ENCODE measurements around the gene VAV3.
A peak's percentile ranks its signal among the peaks of the same experiment; 100 is the strongest.

Gene VAV3

DNA sequence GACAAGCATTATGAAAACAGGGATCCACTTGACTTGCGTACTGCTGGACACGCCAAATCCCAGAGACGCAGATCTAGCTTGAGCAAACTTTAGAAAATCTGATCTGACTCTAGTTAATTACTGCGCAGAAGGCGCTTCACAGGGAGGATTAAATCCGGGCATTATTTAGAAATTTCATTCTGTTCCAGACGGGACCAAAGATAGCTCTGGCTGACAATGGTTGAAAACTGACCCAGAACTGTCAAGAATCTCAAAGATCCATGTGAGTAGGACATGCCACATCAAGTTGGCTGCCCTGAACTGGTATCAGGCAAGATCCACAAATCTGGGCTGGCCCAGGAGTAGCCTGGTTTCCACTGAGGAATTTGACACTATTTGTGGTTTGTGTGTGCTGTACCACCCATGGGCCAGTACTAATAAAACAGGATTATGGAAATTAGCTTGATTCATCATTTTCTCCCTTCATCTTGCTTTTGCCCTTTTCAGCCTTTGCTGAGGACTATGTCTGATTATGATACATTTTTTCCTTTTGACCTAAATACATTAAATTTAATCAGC lies 171.0 kb downstream of the VAV3 start:
- DNase-seq (ENCODE audit: low spot score), result no peak

DNA sequence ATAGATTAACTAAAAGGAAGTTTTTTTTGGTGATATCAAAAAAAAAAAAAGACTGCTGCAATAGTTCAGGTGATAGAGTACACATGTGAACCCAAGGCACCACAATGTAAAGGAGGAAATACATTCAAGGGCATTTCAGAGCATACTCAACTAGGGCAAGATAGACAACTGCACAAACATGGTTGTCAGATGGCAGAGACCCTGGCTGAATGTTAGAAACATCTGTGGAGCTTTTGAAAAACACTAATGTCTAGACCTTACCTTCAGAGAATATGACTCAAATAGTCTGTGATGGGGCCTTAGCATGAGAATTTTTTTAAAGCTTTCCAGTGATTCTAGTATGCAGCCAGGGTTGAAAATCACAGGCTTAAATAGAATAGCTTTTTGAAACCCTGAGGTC lies 173.6 kb downstream of the VAV3 start:
- no peak for DNase-seq (ENCODE audit: low spot score)

DNA sequence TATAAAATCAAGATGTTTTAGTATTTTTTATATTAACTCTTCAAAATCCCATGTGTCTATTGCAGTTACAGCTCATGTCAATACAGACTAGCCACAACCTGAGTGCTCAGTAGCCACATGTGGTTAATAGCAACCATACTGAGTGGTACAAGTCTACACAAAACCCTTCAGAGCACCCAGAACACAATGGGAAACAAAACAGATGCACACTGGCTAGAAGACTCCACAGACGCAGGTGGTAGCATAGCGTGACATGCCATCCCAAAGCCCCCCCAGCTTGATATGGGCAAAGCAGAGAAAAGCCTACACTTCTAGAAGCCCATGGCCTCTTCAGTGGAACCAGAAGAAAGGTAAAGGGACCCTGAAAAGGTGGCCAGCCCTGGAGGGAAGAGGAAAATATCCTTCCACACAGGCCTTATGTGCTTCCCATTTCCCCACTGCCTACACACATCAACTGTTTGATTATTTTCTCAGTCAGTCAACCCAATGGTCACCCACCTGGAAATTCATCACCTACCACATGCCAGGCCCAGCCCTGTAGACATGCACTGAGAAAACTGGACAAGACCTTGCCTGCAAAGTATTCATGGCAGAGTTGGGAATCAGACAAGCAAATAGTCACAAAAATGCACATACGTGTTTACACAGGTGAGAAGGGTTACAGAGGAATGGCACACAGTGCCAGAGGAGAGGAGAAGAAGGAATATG lies 175.0 kb downstream of the VAV3 start:
- no peak for DNase-seq (ENCODE audit: low spot score)

DNA sequence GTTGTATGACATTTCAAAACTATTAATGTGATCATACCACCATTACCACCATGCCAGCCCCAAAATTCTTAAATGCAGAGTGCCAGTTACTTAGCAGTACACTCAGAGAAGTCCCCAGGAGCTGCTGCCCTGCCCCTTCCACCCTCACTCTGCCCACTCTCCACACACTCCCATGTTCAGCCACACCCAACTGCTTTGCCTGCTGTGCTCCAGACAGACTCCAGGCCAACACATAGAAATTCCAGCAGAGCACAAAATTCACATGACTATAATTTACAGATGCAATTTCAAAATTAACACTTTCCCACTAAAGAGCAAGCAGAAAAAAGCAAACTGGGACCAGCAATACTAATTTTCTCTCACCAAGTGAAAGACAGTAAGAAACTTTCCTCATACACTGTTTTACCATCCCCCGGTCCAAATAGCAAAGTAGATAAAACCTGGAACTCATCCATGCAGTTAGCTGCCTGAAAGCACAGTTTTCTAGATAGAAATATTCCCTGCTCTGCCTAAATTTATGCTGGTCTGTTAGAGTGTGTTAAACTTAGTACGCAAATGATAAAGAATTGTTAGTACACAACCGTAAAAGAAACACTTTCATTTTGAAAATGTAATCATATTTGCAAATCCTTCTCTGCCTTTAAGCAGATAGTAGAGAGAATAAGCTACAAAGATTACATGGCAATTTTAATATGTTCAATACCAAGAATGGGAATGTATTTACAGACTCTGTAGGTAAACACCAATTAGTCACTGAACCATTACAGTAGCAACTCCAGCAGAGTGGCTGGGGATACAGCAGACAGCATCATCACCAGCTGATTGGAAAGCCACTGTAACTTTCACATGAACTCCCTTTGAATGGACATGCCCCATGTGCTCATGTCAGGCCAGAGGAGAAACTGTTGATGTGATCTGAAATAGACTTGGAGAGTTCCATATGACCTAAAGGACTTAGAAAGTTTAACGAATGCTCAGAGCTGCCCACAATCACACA lies 176.5 kb downstream of the VAV3 start:
- DNase-seq (ENCODE audit: low spot score), result no peak

DNA sequence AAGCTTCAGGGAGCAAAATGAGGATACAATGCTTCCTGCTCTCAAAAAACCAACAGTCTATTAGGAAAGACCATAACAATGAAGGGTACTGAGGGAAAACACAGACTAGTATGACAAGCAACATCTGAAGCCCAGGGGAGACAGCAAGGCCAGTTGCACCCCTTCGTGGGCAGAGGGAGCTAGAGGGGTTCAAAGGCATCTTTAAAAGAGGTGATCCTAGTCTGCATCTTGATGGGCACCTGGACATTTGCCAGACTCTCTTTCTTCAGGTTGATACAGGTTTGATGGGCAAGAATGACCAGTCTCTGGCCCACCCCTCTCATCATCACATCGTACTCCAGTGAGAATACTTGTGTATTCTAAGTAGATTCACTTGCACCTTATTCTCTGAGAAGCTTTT lies 177.7 kb downstream of the VAV3 start:
- no peak for DNase-seq (ENCODE audit: low spot score)

DNA sequence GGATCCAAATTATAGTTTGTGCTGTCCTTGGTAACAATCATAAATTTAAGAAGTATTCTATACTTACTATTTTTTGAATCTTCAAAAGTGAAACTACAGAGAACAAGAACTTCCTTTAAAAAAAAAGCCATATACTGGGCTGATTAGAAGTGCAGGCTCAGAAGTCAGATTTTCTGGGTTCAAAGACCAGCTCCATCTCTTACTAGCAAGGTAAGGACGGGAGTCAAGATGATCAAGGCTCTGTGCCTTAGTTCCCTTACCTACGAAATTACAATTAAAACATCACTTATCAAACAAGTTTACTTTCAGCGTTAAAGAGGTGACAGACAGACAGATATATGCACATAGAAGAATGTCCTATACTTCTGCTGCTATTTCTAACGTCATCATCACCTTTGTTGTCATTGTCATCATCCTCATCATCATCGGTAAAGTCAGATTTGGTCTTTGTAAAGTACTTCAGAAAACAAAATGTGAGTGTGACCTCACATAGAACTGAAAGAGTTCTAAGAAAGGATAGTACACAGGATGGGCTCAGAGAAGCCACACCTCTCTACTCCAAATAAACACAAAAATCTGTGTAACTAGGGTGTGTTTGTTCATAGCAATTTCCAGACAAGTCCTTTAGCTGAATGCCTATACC lies 178.7 kb downstream of the VAV3 start:
- DNase-seq (ENCODE audit: low spot score), result no peak

DNA sequence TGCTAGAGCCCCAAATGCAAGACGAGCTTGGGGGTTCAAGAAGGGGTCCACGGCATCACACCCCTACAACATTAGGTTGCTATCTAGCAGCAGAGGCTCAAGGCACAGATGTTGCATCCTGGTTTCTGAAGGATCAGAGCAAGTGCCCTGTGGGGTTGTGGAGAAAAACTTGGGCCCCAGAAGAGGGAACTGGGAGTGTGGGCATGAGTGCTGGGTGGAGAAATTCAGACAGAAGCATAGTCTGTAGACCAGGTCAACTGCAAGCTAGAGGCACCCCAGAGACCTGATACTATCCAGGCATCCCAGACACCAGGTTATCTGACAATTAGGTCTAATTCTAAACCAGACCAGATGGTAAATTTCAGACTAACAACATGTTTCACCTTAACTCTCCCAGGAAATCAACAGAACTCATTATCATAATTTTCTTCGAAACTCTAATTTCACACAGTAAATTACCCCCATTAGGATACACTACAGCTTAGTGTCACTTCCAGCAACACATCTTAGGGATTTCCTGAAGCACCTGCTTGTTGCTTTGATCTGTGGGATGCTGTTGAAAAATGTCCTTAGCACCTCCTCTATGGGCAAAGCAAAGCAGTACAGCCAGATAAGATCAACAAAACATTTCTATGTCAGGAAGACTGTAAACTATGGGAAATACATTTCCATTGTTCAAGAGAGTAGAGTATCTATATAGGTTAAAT lies 179.3 kb downstream of the VAV3 start:
- DNase-seq (ENCODE audit: low spot score), result no peak

DNA sequence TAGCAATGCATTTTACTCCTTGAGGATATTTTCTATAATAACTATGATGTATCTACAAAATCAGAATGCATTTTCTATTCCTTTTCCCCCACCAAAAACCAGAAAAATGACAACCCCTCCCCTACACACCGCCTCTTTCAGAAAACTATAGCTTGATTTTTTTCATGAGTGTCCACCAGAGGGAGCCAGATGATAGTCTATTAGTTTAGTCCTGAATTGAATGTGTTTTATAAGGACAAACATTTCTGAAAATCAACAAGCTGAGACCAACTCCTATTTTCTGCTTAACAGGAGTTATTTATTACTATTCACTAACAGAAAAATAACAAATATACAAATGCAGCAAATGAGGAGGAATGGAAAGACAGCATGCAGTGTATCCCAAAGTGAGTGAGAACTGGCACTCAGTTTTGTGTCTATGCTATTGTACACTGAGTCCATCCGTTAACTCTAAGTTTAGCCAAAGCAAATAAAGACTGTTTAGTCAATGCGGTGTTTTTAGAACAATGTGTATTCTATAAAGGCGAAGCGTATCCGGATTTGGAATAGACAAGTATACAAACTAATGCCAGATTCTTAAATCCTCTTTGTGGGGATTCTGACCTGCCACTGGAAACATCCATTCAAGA lies 182.6 kb downstream of the VAV3 start:
- DNase-seq (ENCODE audit: low spot score), result peak; percentile 61

DNA sequence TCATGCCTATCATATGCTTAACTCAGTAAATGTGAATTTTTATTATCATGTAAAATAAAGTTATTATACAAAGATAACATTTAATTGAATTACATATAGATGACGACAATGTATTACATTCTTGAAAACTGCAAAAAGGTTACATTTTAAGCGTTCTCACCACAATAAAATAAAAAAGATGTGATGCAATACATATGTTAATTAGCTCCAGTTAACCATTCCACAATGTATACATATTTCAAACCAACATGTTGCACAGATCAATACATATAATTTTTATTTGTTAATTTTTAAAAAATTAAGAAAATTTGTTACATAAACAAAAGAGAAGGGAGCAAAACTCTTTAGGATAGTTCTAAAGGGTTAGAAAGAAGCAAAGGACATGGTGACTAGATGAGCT lies 183.7 kb downstream of the VAV3 start:
- DNase-seq (ENCODE audit: low spot score), result no peak

DNA sequence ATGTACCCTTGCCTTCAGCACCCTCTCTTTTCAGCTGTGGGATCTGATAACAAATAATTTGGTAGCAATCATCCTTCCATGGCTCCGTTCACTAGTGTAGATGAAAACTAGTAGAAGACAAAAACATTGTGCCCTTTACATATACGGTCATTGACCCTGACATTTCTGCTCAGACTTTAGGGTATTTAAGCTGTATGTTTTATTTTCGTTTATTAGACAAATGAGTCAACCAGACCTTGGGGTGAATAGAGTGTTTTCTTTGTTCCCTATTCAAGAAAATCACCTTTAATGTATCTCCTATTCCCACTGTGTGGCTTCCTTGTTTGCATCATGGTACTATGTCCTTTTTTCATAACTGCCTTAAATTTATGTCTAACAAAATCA lies 187.3 kb downstream of the VAV3 start:
- DNase-seq (ENCODE audit: low spot score), result no peak

DNA sequence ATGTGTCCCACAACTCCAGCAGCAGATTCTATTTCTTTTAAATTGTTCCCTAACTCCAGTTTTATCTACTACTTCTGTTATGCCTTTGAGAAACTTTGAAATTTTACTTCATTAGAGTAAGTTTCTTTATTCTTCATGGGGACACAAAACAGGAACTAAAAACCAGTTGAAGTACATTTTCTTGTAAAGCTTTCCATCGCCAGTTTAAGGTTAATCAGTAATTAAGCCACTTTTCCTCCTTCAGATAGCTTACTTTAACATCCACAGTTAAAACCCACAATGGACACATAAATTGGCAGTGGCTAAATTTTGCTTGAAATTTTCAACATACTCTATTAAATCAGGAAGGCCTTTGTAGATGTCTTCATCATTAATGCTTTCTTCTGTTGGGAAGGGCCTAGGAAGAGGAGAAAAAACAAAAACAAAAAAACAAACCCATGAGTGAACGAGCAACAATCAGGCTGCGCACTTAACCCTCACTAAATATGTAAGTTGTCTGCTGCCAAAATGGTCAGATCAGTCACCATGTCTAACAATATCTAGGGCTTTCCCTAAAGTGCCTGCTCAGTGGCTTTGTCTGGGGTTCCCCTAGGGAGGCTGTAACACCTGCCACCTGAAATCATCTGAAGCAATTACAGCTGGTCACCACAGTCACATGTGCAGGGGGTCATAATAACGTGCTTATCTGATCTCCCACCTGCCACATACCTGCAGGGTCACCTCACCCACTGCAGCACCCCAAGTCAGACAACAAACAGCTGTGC lies 187.9 kb downstream of the VAV3 start:
- peak; percentile 13 for DNase-seq (ENCODE audit: low spot score)

DNA sequence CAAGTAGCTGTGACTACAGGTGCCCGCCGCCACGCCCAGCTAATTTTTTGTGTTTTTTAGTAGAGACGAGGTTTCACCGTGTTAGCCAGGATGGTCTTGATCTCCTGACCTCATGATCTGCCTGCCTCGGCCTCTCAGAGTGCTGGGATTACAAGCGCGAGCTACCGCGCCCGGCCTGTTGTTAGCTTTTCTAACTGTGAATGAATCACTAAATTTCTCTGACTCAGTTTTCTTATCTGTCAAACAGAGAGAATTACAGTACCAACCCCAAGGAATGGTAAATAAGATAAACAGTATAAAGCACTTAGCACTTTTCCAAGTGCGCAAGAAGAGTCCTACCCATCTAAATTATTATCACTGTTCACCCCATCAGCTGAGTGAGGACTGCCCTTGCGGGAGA lies 193.6 kb downstream of the VAV3 start:
- DNase-seq (ENCODE audit: low spot score), result no peak

DNA sequence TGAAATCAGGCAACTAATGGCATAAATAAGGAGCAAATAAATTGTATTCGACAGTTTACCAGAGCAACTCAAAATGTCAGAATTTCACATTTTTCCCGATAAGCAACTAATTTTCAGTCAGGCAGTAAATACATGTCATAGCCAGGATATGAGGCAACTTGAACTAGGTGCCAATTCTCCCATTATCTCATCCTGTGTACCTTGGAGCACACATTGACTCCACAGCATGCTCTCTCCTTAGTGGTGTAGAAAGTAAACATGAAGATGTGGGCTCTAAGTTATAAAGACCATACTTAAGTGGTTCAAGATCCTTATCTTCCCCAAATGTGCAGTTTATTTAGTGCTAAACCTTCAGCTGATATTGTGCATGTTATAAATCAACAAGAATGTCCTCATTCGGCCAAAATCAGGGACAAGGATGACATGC lies 197.8 kb downstream of the VAV3 start:
- DNase-seq (ENCODE audit: low spot score), result no peak

DNA sequence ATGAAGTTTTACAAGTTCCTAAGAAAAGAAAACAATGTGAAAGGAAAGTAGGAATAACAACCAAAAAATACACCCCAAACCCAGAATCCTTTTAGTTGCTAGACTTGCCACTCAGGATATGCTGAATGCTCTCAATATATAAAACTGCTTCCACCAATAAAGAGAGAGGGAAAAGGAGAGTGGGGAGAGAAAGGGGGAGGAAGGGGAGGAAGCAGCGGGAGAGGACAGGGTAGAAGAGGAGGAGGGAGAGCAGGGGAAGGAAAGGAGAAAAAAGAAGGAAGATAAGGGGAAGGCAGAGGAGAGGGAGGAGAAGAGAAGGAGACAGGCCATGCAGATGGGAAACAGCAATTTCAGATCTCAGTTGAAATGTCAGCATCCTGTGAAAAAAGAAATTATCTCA lies 198.4 kb downstream of the VAV3 start:
- no peak for DNase-seq (ENCODE audit: low spot score)

DNA sequence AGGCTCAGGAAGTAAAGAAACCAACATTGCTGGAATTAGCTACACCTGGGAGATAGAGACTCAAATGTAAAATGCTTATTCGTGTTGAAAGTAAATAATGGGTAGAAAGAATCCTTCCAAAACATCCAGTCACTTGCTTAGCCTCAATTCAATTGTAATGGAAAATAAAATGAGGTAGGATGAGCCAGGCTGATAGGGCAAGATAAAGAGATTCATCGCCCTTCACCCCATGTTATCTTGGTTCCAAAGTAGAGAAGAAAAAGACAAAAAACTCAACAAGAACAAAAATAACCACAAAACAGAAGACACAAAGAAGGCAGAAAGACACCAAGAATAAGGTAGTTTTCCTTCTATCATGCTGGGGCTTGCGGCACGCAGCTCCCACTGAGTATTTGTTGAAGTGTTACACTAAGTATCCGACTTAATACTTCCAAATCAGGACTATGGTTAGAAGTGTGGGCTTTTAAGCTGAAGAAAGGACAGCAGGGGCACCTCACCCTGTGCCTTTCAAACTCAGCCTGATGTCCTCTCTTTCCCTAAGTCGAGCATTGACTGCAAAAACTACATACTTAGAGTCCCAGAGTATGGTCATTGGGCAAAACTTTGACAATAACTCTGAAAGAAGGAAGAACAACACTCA lies 202.1 kb downstream of the VAV3 start:
- no peak for DNase-seq (ENCODE audit: low spot score)

DNA sequence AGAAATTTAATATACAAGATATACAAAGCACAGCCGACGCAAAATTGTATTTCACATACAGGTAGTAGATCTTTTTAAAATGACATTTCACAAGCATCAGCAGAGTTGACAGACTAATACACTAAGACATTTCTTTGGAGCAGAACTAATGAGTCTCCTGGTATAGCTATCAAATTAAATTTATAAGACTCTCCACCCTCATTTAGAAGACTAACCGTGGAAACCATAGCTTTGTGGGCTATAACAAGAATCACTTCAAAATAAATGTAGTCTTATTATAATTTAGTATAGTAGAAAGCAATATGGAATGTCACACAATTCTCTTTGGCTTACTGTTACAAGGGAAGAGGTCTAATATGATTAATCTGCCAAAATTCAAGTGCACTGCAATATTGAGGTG lies 204.9 kb downstream of the VAV3 start:
- DNase-seq (ENCODE audit: low spot score), result no peak

DNA sequence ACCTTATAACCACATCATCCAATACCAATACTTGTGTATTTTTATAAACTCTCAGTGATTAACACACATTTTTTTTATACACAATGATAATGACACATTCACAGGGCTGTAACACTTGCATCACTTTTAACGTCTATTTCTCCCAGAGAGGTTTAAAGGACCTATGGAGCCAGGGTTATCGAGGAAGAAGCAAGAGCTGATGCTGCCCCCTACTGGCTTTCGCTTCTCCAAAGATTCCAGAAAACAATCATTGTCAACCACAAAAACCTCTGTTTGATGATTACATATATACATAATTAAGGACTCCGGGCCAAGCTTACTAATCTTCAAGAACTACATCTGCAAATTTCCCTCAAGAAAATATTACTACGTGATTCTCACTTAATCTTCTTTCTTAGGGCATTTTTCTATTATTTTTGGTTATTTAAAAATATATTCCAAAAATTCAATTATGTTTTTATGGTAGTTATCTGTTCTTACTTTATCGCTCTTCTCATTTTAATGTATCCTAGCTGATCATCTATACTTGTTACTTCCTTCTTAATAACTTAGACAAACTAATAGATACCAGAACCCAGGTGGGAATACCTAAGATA lies 214.5 kb downstream of the VAV3 start:
- peak; percentile 72 for DNase-seq (ENCODE audit: low spot score)

DNA sequence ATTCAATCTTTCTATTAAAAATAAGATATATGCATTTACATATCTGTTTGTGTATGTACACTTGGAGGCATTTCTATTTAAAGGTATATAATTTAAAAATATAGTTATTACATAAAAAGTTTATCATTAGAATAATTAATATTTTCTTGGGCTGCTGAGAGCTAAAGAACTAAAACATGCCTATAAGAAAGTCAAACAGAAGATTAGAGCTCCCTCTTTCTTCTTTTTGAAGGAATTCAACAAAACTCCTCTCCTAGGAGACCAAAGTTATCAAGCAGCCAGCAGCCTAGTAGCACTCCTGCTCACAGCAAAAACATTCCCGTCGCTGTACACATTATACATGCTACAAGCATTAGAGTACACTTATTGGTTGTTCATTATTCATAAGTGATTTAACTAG lies 216.4 kb downstream of the VAV3 start:
- DNase-seq (ENCODE audit: low spot score), result peak; percentile 42

DNA sequence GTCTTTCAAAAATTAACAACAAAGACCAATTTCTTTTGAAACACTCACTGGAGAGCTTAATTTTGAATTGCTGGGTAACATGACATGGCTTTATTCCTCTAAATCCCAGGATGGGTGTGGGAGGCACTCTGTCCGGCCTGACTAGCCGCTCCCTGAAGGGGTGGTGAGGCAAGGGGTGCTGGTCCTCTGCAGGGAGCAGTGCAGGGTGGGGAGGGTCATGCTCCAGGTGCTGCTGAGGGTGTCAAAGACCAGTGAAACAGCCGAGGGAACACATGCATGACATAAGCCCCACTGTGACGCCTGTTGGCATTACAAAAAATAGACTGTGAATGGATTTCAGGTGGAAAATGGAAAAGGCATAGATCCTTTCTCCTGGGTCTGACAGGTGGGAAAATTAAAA lies 223.7 kb downstream of the VAV3 start:
- DNase-seq (ENCODE audit: low spot score), result no peak

DNA sequence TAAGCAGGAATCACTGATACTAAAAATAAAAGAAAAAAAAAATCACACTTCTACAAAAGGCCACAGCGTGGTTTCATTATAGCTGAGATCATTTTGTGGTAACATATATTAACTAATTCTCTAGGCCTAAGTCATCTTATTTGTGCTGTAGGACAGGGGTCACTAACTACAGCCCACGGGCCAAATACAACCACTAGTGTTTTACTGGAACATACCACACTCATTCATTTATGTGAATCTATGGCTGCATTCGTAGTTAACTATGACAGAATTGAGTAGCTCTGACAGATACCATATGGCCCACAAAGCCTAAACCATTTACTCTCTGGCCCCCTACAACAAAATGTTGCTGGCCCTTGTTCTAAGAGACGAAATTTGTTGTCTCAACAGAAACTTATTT lies 224.4 kb downstream of the VAV3 start:
- peak; percentile 2 for DNase-seq (ENCODE audit: low spot score)
